Heart right ventricle (tissue), 16 donors: ENCODE results near the gene CES3. TPM values are rescaled to one million over a fixed set of nuclear protein-coding genes. Genes with fewer than 3 reads are reported as not detected.

Source experiments
- ATAC-seq, 8 donors: fragments of 200-7000 bp; cut with Tn5 transposase; one replicate each; pipeline ENCODE4 v1.9.1; 2020; ENCODE audit warnings: mild to moderate bottlenecking in 8 of 8, moderate library complexity in 8 of 8, moderate number of reproducible peaks in 1 of 8
- DNase-seq, 2 donors: peaks; one replicate each; pipeline ENCODE4 v3.0.0-alpha.2; 2020
- H3K27ac ChIP-seq, 10 donors: fragments of 200-600 bp; sonication (generic) in 2 of 10; one replicate each; pipeline versions ENCODE4 v1.5.0 to v1.8.0; 2020 to 2022; ENCODE audit warnings: mild to moderate bottlenecking in 3 of 10
- H3K27me3 ChIP-seq, 7 donors: fragments of 200-600 bp; one replicate each; pipeline ENCODE4 v1.8.0; 2021 to 2022; ENCODE audit warnings: mild to moderate bottlenecking in 2 of 7
- H3K36me3 ChIP-seq, 9 donors: fragments of 200-600 bp; sonication (generic) in 1 of 9; one replicate each; pipeline versions ENCODE4 v1.5.0 to v1.8.0; 2020 to 2022; ENCODE audit warnings: mild to moderate bottlenecking in 2 of 9
- H3K4me1 ChIP-seq, 9 donors: fragments of 200-600 bp; sonication (generic) in 1 of 9; one replicate each; pipeline versions ENCODE4 v1.5.0 to v1.8.0; 2020 to 2022; ENCODE audit warnings: mild to moderate bottlenecking in 4 of 9
- H3K4me3 ChIP-seq, 10 donors: fragments of 200-600 bp; sonication (generic) in 2 of 10; one replicate each; pipeline versions ENCODE4 v1.5.0 to v1.8.0; 2020 to 2022; ENCODE audit warnings: mild to moderate bottlenecking in 7 of 10, moderate library complexity in 2 of 10
- H3K9me3 ChIP-seq, 11 donors: fragments of 200-600 bp in 10 of 11; sonication (generic) in 2 of 11; one replicate each; pipeline versions ENCODE4 v1.5.0 to v1.8.0; 2013 to 2022; ENCODE audit warnings: mild to moderate bottlenecking in 2 of 11, control low read depth in 1 of 11, moderate library complexity in 1 of 11
- WGBS, 2 donors: extraction: QIAGEN DNeasy Blood & Tissue Kit; methylation state at CpG; one replicate each; pipeline ENCODE4 v1.1.7; 2013; ENCODE audit warnings: inconsistent platforms in 1 of 2; 5-methylcytosine and 5-hydroxymethylcytosine counted together
- intact Hi-C, 10 donors: fragments of 100-400 bp; cut with DNase I; formaldehyde crosslinking; loops; one replicate each; pipeline versions ENCODE4 v1.11.1 to v1.14.2; 2022
- polyA plus RNA-seq, 2 donors: library from polyadenylated mRNA; stranded (reverse); fragments of 200-250 nt; gene quantifications; one replicate each; pipeline ENCODE4 v1.2.3, GENCODE V29; 2013
- total RNA-seq, 10 donors: library from RNA; stranded (reverse); fragmentation: NEBNext Ultra II Directional in 3 of 10; extraction: Animal tissue kit (Norgen Biotek cat#: 25700) in 3 of 10; gene quantifications; one replicate each; pipeline versions ENCODE4 v1.2.1 to v1.2.4, GENCODE V29; 2021 to 2023
- TF ChIP-seq, protein P1 (sequence below), 9 donors: fragments of 200-600 bp; sonication (generic) in 2 of 9; IDR thresholded peaks; one replicate each; pipeline versions ENCODE4 v1.5.0 to v1.8.0; 2021 to 2022; ENCODE audit warnings: antibody characterized with exemption in 9 of 9, mild to moderate bottlenecking in 5 of 9, moderate library complexity in 1 of 9
- donor health status: Arrhythmogenic right ventricular cardiomyopathy.
- donor health status: ischemic (EF 13 %, LVEDD 7.1; RV severe dilation, severe dysfunction).
- donor health status: healthy with polysubstance abuse.
- donor health status: DM: no; HTN: yes; CAD: no.
- donor health status: DM: no; HTN: no; CAD: no.
- donor health status: ischemic (EF 25% LVEDD 6.9; RV normal size, moderate dysfunction).
- donor health status: ischemic (EF 25% LVEDD 5.7; RV mildly dilated, moderate dysfunction).
- donor health status: healthy.
- donor health status: DM: yes; HTN: yes; CAD: no.
- donor health status: Ischemic cardiomyopathy.
- donor health status: ischemic (EF 35%, LVEDD 5.7; RV mildly dilated, moderate dysfunction).
- donor health status: nonischemic (EF 11% LVEDD 7.7; RV severe dilation, severe dysfunction).
- donor health status: DM: yes; HTN: yes; CAD: no.
- donor health status: PGD.
- donor health status: ischemic (EF 29% LVEDD 5.4; RV normal size, mild dysfunction).
- donor health status: nonischemic (EF 23%, LVEDD 6.1; RV moderate dilation, normal function).

CES3 gene
- total and polyA plus RNA-seq, 12 donors, result 0.07 to 2.8 (median 1.1) TPM

DNA sequence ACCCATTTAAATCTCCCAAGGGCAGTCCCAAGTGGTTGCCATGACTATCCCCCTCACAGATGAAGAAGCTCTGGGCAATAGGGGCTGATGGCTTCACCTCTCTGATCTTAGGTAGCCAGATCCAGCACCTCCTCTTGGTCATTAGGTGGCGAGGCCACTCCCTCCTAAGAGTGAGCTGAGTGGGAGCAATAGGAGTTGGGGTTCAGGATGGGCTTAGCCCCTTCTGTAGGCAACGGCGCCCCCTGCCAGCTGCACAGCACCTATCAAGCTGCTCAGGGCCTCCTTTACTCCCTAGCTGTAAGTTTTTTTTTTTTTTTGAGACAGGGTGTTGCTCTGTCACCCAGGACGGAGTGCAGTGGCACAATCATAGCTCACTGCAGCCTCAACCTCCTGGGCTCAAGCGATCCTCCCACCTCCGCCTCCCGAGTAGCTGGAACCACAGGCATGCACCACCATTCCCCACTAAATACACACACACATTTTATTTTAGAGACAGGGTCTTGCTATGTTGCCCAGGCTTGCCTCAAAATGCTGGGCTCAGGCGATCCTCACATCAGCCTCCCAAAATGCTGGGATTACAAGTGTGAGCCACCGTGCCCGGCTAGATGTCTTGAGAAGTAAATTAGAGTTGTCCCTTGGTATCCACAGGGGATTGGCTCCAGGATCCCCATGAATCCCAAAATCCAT, 32.2 kb upstream of the CES3 start:
- 67 to 72% methylated on average over 10 of the region's 10 CpGs for WGBS, 2 donors
- Histone ChIP-seq H3K36me3 (peaks cover 0 to 23% (median 0%) of the 10 kb centered on the region in 9 donors), H3K27ac (peak overlapping the region in 9 of 10 donors; percentile 33 to 97 (median 91)), H3K9me3 (no peaks in the 10 kb centered on the region), H3K4me1 (peaks cover 8 to 69% (median 45%) of the 10 kb centered on the region in 9 donors), H3K27me3 (peaks cover 0 to 28% (median 7%) of the 10 kb centered on the region in 7 donors), H3K4me3 (no peak overlapping the region)
- TF ChIP-seq, protein P1, sequence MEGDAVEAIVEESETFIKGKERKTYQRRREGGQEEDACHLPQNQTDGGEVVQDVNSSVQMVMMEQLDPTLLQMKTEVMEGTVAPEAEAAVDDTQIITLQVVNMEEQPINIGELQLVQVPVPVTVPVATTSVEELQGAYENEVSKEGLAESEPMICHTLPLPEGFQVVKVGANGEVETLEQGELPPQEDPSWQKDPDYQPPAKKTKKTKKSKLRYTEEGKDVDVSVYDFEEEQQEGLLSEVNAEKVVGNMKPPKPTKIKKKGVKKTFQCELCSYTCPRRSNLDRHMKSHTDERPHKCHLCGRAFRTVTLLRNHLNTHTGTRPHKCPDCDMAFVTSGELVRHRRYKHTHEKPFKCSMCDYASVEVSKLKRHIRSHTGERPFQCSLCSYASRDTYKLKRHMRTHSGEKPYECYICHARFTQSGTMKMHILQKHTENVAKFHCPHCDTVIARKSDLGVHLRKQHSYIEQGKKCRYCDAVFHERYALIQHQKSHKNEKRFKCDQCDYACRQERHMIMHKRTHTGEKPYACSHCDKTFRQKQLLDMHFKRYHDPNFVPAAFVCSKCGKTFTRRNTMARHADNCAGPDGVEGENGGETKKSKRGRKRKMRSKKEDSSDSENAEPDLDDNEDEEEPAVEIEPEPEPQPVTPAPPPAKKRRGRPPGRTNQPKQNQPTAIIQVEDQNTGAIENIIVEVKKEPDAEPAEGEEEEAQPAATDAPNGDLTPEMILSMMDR (IDR thresholded peaks at IDR 0.05), result peak in 8 of 9 donors; percentile 19 to 60 (median 44)
- intact Hi-C loops, result loop anchor here in 2 of 10 donors (2.0 kb wide), 2 partner anchors 28 to 32 kb away; no protein-coding TSS in a partner anchor
- no peak for DNase-seq
- no peak for ATAC-seq

DNA sequence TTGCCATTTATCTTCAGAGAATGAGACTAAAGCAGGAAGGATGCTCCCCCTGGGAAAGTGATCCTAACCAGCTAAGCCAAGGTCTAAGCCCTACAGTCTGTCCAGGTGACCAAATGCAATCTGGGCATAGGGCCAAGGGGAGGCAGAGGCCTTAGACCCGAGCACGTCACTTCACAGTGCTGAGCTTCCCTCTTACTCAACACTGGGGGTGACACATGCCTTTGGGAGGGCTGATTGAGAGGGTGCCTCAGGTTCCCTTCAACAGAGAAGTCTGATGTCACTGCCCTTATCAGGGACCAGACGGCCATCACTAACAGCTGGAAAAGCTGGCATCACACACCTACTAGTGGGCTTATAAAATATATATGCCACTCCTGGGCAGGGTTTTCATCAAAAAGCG, 30.9 kb upstream of the CES3 start:
- DNase-seq (peak in 1 of 2 donors; percentile 8), ATAC-seq (peak in 1 of 8 donors; percentile 11)
- intact Hi-C loops, result loop anchor here in 3 of 10 donors (5.0 kb wide), 1 partner anchor 33 kb away; no protein-coding TSS in a partner anchor
- 49% methylated on average over 4 of the region's 4 CpGs for WGBS, 2 donors
- TF ChIP-seq, protein P1 (IDR thresholded peaks at IDR 0.05), result no peak
- H3K27me3 ChIP-seq, result peaks cover 0 to 15% (median 0%) of the 10 kb centered on the region in 7 donors
- peaks cover 9 to 62% (median 41%) of the 10 kb centered on the region in 9 donors for H3K4me1 ChIP-seq
- no peak overlapping the region for H3K4me3 ChIP-seq
- peaks cover 0 to 23% (median 0%) of the 10 kb centered on the region in 9 donors for H3K36me3 ChIP-seq
- peak overlapping the region in 7 of 10 donors; percentile 5 to 96 (median 35) for H3K27ac ChIP-seq
- no peaks in the 10 kb centered on the region for H3K9me3 ChIP-seq

- ATAC-seq (no peak), DNase-seq (no peak)
- Histone ChIP-seq H3K27ac (no peak overlapping the region), H3K9me3 (no peaks in the 10 kb centered on the region), H3K4me3 (no peak overlapping the region), H3K36me3 (peaks cover 0 to 30% (median 0%) of the 10 kb centered on the region in 9 donors), H3K4me1 (peaks cover 20 to 62% (median 49%) of the 10 kb centered on the region in 9 donors), H3K27me3 (no peaks in the 10 kb centered on the region)
- TF ChIP-seq, protein P1 (IDR thresholded peaks at IDR 0.05), result no peak
- intact Hi-C loops, result loop anchor here in 3 of 10 donors (5.0 kb wide), 1 partner anchor 34 kb away; no protein-coding TSS in a partner anchor
- WGBS, 2 donors, result 90 to 94% methylated on average over 2 of the region's 2 CpGs
Measured at GRCh38 chr16:66931665-66932064, 29.4 kb upstream of the CES3 start.

DNA sequence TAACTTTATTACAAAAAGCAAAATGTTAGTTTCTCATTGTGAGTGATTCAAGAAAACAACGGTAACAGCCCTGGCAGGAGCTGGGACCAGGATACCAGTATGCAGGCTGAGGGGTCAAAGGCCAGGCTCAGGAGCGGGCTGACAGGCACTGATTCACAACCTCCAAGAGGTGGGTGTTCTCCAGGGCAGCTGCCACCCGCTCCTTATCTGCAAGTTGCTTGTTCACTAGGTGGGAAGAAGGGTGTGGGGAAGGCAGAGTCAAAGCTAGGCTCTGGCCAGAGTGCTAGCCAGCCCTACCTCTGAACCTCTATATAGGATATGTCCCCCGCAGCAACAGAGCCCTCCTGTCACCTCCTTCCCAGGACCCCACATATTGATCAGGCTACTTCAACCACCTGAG, 29.0 kb upstream of the CES3 start:
- TF ChIP-seq, protein P1 (IDR thresholded peaks at IDR 0.05), result no peak
- peaks cover 21 to 62% (median 45%) of the 10 kb centered on the region in 9 donors for H3K4me1 ChIP-seq
- ATAC-seq, result no peak
- 81 to 88% methylated on average over 4 of the region's 4 CpGs for WGBS, 2 donors
- intact Hi-C loops, result loop anchor here in 3 of 10 donors (5.0 kb wide), 1 partner anchor 35 kb away; no protein-coding TSS in a partner anchor
- no peaks in the 10 kb centered on the region for H3K9me3 ChIP-seq
- peak in 1 of 2 donors; percentile 5 for DNase-seq
- no peak overlapping the region for H3K27ac ChIP-seq
- H3K36me3 ChIP-seq, result peaks cover 0 to 32% (median 0%) of the 10 kb centered on the region in 9 donors
- no peaks in the 10 kb centered on the region for H3K27me3 ChIP-seq
- no peak overlapping the region for H3K4me3 ChIP-seq
